ENCODE measurements around the gene TEAD2.
"Not testable (repeated sequence)": the region's sequence is repeated elsewhere in the genome, so short reads cannot be mapped to it uniquely, and the experiment has no call there.

The TEAD2 gene

DNA sequence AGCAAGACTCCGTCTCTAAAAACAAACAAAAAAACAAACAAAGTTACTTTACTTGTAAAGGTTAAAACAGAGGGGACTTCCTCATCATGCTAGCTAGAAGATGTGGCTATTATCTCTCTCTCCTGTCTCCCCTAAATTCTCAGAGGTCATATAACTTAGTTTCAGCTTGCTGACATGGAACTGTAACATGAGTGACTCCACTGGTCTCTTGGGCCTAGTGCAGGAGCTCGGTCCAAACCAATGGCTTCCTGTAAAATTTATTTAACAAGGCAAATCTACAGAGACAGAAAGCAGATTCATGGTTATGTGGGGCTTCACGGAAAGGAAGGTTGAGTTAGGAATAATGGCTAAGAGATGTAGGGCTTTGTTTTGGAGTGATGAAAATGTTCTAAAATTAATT is 16.3 kb upstream of the TEAD2 start:
- peaks cover 4% of the 10 kb centered on the region for H3K27me3 ChIP-seq (ENCODE audit: control insufficient read depth, insufficient read depth, low read length)
- H3K4me1 ChIP-seq (ENCODE audit: control insufficient read depth, insufficient read depth, low read length): no peaks in the 10 kb centered on the region
- H3K4me3 ChIP-seq (ENCODE audit: low read length): no peak overlapping the region
- H3K9ac ChIP-seq (ENCODE audit: low read length): no peak overlapping the region
- H3K36me3 ChIP-seq (ENCODE audit: control insufficient read depth, insufficient read depth, low read length): no peaks in the 10 kb centered on the region
- H3K9me3 ChIP-seq (ENCODE audit: control insufficient read depth, low read length): no peaks in the 10 kb centered on the region

DNA sequence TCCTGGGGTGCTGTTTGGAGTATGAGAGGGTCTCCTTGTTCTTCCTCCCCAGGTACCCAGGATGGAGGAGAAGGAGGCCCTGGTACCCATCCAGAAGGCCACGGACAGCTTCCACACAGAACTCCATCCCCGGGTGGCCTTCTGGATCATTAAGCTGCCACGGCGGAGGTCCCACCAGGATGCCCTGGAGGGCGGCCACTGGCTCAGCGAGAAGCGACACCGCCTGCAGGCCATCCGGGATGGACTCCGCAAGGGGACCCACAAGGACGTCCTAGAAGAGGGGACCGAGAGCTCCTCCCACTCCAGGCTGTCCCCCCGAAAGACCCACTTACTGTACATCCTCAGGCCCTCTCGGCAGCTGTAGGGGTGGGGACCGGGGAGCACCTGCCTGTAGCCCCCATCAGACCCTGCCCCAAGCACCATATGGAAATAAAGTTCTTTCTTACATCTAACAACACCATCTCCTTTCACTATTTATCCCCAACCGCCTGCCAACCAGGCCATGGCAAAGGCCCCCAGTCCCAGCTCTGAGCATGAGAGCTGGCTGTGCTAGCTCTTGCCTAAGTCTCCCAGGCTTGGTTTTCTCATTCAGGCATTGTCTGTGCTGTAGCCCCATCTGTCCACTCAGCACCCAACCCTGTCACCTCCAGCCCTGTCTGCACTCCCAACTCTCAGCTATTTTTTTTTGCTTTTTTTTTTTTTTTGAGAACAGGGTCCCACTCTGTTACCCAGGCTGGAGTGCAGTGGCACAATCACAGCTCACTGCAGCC is 12.6 kb upstream of the TEAD2 start:
- no peak overlapping the region for H3K9ac ChIP-seq (ENCODE audit: low read length)
- H3K36me3 ChIP-seq (ENCODE audit: control insufficient read depth, insufficient read depth, low read length): no peaks in the 10 kb centered on the region
- no peak overlapping the region for H3K4me3 ChIP-seq (ENCODE audit: low read length)
- no peaks in the 10 kb centered on the region for H3K4me1 ChIP-seq (ENCODE audit: control insufficient read depth, insufficient read depth, low read length)
- H3K9me3 ChIP-seq (ENCODE audit: control insufficient read depth, low read length): no peaks in the 10 kb centered on the region
- H3K27me3 ChIP-seq (ENCODE audit: control insufficient read depth, insufficient read depth, low read length): peaks cover 4% of the 10 kb centered on the region

DNA sequence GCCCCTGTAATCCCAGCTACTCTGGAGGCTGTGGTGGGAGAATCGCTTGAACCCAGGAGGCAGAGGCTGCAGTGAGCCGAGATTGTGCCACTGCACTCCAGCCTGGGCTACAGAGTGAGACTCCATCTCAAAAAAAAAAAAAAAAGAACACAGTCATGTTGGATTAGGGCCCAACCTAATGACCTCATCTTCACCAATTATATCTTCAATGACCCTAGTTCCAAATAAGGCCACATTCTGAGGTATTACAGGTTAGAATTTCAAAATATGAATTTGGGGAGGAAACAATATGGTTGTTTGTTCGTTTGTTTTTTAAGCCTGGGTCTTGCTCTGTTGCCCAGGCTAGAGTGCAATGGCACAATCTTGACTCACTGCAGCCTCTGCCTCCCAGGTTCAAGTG is 11.0 kb upstream of the TEAD2 start:
- H3K9me3 ChIP-seq (ENCODE audit: control insufficient read depth, low read length); H3K9ac ChIP-seq (ENCODE audit: low read length); H3K36me3 ChIP-seq (ENCODE audit: control insufficient read depth, insufficient read depth, low read length); H3K27me3 ChIP-seq (ENCODE audit: control insufficient read depth, insufficient read depth, low read length); H3K4me1 ChIP-seq (ENCODE audit: control insufficient read depth, insufficient read depth, low read length); H3K4me3 ChIP-seq (ENCODE audit: low read length): not testable (repeated sequence)

DNA sequence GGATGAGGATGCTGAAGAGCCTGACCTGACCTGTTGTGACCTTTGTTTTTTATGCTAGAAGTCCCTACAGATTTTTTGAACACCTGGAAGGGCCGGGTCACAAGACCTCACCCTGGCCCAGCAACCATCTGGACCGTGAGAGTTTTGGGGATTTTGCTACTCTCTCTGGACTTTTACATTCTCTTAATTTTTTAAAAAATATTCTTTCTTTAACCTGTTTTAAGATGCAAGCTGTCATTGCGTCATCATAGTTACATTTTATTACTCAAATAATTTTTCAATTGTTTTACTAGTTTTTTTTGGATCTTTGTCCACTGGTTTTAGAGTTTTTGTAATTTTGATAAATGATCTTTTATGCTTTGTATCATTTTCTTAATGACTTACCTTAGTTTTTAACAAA is 9.0 kb upstream of the TEAD2 start:
- no peak overlapping the region for H3K9ac ChIP-seq (ENCODE audit: low read length)
- H3K4me1 ChIP-seq (ENCODE audit: control insufficient read depth, insufficient read depth, low read length): no peaks in the 10 kb centered on the region
- no peaks in the 10 kb centered on the region for H3K36me3 ChIP-seq (ENCODE audit: control insufficient read depth, insufficient read depth, low read length)
- no peak overlapping the region for H3K4me3 ChIP-seq (ENCODE audit: low read length)
- peaks cover 4% of the 10 kb centered on the region for H3K27me3 ChIP-seq (ENCODE audit: control insufficient read depth, insufficient read depth, low read length)
- no peaks in the 10 kb centered on the region for H3K9me3 ChIP-seq (ENCODE audit: control insufficient read depth, low read length)

DNA sequence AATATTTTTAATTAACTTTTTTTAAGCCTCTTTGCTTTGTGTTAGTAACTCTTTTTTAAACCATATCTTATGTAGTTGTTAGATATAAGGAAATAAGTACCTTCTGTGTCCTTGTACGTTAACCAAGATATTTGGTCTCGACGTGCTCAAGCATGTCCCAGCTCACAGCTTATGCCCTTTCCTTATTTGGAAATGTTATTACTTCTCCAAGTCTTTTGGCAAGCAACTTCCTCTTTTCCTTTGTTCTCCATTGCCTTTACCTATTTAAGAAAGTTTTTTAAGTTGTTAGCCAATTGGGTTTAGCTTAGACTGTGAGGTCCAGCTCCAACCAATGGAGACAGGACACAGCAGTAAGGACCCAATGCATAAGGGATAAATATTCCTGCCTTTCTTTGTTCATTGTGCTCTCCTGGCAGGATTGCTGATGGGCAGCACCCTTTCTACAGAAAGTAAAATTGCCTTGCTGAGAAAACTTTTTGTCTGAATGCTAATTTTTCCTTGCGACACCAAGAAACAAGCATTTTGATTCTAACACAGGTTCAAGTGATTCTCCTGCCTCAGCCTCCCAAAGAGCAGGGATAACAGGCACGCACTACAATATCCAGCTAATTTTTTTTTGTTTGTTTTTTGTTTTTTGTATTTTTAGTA is 6.6 kb upstream of the TEAD2 start:
- H3K4me3 ChIP-seq (ENCODE audit: low read length): no peak overlapping the region
- H3K27me3 ChIP-seq (ENCODE audit: control insufficient read depth, insufficient read depth, low read length): no peaks in the 10 kb centered on the region
- H3K4me1 ChIP-seq (ENCODE audit: control insufficient read depth, insufficient read depth, low read length): peaks cover 4% of the 10 kb centered on the region
- H3K9ac ChIP-seq (ENCODE audit: low read length): no peak overlapping the region
- no peaks in the 10 kb centered on the region for H3K9me3 ChIP-seq (ENCODE audit: control insufficient read depth, low read length)
- no peaks in the 10 kb centered on the region for H3K36me3 ChIP-seq (ENCODE audit: control insufficient read depth, insufficient read depth, low read length)

DNA sequence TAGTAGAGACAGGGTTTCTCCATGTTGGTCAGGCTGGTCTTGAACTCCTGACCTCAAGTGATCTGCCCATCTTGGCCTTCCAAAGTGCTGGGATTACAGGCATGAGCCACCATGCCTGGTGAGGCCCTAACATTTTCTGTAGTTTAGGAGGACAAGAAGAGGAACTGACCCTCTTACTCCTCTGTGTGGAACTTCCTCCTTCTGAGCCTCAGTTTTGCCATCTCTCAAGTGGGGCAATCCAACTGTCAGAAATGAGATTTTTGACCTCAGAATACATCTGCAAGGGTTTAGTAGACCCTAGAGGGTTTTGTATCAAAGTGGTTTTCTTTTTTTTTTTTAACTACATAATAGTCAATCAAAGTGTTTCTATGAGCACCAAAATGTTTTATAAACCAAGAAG is 3.9 kb upstream of the TEAD2 start:
- no peaks in the 10 kb centered on the region for H3K9me3 ChIP-seq (ENCODE audit: control insufficient read depth, low read length)
- no peaks in the 10 kb centered on the region for H3K36me3 ChIP-seq (ENCODE audit: control insufficient read depth, insufficient read depth, low read length)
- peaks cover 16% of the 10 kb centered on the region for H3K27me3 ChIP-seq (ENCODE audit: control insufficient read depth, insufficient read depth, low read length)
- H3K4me3 ChIP-seq (ENCODE audit: low read length): no peak overlapping the region
- H3K4me1 ChIP-seq (ENCODE audit: control insufficient read depth, insufficient read depth, low read length): peaks cover 28% of the 10 kb centered on the region
- no peak overlapping the region for H3K9ac ChIP-seq (ENCODE audit: low read length)

DNA sequence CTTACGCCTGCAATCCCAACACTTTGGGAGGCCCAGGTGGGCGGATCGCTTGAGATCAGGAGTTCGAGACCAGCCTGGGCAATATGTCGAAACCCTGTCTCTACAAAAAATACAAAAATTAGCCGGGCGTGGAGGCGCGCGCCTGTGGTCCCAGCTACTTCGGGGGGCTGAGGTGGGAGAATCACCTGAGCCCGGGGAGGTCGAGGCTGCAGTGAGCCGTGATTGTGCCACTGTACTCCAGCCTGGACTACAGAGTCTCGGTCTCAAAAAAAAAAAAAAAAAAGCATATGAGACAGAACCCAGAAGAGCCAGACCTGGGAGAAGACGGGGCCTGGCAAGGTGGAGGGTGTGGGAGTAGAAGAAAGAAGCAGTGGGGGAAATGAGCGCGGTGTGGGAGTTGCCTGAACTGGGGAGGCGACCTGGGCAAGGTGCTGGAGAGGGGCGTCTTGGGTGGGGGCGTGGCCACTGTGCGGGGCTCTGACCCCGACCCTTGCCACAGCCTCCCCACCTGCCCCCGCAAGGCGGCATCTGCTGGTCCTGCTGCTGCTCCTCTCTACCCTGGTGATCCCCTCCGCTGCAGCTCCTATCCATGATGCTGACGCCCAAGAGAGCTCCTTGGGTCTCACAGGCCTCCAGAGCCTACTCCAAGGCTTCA is 2.0 kb upstream of the TEAD2 start:
- Histone ChIP-seq H3K4me1 (ENCODE audit: control insufficient read depth, insufficient read depth, low read length) (peaks cover 28% of the 10 kb centered on the region), H3K27me3 (ENCODE audit: control insufficient read depth, insufficient read depth, low read length) (peaks cover 16% of the 10 kb centered on the region), H3K9me3 (ENCODE audit: control insufficient read depth, low read length) (no peaks in the 10 kb centered on the region), H3K4me3 (ENCODE audit: low read length) (no peak overlapping the region), H3K36me3 (ENCODE audit: control insufficient read depth, insufficient read depth, low read length) (no peaks in the 10 kb centered on the region), H3K9ac (ENCODE audit: low read length) (peak overlapping the region; percentile 53)

DNA sequence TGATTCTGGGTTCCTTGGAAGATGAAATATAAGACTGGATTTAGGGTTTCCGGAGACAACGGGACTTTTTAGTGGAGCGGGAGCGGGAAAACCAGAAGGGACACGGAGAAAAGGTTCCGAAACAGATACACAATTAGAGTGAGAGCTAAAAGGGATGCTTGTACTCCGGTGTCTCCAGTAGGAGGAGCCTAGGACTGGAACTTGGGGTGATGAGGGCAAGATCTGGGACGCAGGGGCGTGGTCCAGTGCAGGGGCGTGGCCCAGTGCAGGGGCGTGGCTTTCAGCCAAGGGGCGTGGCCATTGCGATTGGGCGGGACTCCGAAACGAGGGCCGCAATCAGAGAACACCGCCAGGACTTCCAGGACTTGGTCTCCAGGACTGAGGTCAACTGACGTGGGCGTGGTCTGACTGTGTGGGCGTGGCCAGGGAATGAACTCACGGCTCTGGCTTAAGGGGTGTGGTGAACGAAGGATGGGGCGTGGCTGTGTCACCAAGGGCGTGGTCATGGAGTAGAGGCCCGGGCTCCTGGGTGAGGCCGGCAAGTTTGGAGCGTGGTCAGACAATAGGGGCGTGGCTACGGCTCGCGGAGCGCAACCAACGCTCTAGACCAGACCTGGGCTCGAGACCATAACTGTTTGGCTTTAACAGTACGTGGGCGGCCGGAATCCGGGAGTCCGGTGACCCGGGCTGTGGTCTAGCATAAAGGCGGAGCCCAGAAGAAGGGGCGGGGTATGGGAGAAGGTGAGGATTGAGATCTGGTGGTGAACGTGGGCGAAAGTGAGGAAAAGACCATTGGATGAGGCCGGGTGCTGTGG is 1.3 kb upstream of the TEAD2 start, which contains the start of gene DKKL1:
Gene DKKL1, plus strand, starts transcription at position 610 of the 815 bp plus-strand sequence. Its CDS starts 122 bp downstream, at position 732.
- no peak within 1 kb of the TSS for H3K4me3 ChIP-seq (ENCODE audit: low read length)
- peaks cover 28% of the 10 kb centered on the region for H3K4me1 ChIP-seq (ENCODE audit: control insufficient read depth, insufficient read depth, low read length)
- H3K36me3 ChIP-seq (ENCODE audit: control insufficient read depth, insufficient read depth, low read length): no peaks in the 10 kb centered on the region
- H3K9me3 ChIP-seq (ENCODE audit: control insufficient read depth, low read length): no peaks in the 10 kb centered on the region
- H3K9ac ChIP-seq (ENCODE audit: low read length): peak within 1 kb of the TSS; percentile 53
- H3K27me3 ChIP-seq (ENCODE audit: control insufficient read depth, insufficient read depth, low read length): peaks cover 16% of the 10 kb centered on the region

DNA sequence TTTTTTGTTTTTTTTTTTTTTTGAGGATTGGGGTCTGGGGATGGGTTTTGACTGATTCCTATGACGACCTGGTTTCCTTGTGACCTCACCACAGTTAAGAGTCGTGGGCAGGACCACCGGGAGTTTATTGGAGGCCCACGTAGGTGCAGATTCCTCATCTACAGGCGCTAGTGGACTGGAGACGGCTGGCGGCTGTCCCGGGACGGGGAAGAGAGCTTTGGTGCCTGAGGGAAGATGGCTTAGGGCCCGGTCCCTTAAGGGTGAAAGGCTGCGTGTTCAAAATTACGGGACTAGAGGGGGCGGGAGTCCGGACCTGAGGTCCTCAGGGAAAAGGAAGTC is 682 bp upstream of the TEAD2 start:
- H3K9ac ChIP-seq (ENCODE audit: low read length): no peak overlapping the region
- no peaks in the 10 kb centered on the region for H3K9me3 ChIP-seq (ENCODE audit: control insufficient read depth, low read length)
- H3K27me3 ChIP-seq (ENCODE audit: control insufficient read depth, insufficient read depth, low read length): peaks cover 16% of the 10 kb centered on the region
- H3K4me1 ChIP-seq (ENCODE audit: control insufficient read depth, insufficient read depth, low read length): peaks cover 28% of the 10 kb centered on the region
- no peak overlapping the region for H3K4me3 ChIP-seq (ENCODE audit: low read length)
- no peaks in the 10 kb centered on the region for H3K36me3 ChIP-seq (ENCODE audit: control insufficient read depth, insufficient read depth, low read length)

DNA sequence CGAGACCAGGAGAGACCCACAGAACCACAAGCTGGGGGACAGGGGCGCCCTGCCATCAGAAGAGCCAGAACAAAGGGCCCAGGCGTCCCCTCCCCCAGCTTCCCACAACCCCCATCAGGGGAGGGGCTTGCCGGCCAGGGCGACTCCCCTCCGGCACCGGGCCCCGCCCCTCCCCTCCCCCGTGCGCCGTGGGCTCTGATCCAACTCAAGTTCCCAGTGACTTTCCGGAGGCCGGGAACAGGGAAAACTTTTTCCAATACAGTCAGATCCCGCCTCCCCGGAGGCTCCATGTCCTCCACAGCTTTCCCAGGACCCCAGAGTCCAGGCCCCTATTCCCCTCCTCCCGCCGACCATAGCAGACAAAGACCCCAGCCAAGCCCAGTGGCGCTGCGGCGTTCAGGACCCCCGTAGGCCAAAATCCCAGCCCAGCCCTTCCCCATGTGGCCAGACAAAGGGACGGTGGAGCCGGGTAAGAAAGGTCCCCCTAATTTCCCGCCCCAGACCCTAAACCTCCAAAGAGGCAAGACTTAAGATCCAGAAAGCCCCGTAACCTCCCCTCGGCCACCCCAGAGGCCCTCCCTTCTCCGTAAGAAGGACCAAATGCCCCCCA is 673 bp downstream of the TEAD2 start:
- peak overlapping the region; percentile 76 for H3K9ac ChIP-seq (ENCODE audit: low read length)

DNA sequence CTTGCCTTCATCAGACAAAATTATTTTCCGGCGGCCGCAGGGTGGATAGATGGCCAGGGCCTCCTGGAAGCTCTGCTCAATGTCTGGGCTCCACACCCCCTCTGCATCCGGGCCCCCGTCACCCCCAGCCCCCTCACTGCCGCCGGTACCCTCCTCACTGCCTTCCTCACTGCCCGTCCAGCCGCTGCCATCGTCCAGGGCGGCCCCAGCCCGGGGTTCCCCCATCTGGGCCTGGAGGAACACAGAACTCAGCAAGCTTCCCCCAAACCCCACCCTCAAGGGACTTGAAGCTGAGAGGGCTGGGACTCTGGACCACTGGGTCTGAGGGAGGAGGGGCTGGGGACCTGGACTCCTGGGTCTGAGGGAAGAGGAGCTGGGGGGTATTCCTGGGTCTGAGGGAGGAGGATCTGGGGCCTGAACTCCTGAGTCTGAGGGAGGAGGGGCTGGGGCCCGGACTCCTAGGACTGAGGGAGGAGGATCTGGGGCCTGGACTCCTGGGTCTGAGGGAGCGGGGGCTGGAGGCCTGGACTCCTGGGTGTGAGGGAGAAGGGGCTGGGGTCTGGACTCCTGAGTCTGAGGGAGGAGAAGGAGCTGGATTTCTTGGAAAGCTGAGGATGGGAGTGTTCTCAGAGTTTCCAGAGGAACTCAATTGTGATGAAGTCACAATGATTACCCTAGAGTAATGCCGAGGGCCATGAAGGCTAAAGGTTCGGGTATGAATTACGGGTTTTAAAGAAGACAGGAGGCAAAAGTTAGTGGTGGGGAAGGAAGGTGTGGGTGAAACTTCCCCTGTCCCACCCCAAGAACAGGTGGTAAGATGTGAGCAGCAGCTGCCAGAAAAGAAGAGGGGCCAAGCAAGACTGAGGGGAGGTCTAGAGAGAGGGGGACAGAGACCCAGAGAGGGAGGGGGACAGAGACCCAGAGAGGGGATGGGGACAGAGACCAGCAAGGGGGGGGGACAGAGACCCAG is 2.1 kb downstream of the TEAD2 start:
- Histone ChIP-seq H3K9ac (ENCODE audit: low read length) (no peak overlapping the region), H3K9me3 (ENCODE audit: control insufficient read depth, low read length) (no peaks in the 10 kb centered on the region), H3K36me3 (ENCODE audit: control insufficient read depth, insufficient read depth, low read length) (no peaks in the 10 kb centered on the region), H3K4me3 (ENCODE audit: low read length) (no peak overlapping the region), H3K4me1 (ENCODE audit: control insufficient read depth, insufficient read depth, low read length) (peaks cover 31% of the 10 kb centered on the region), H3K27me3 (ENCODE audit: control insufficient read depth, insufficient read depth, low read length) (peaks cover 16% of the 10 kb centered on the region)

More for the DNA sequence above, 673 bp downstream of the TEAD2 start:
- no peaks in the 10 kb centered on the region for H3K9me3 ChIP-seq (ENCODE audit: control insufficient read depth, low read length)
- H3K4me1 ChIP-seq (ENCODE audit: control insufficient read depth, insufficient read depth, low read length): peaks cover 28% of the 10 kb centered on the region
- H3K36me3 ChIP-seq (ENCODE audit: control insufficient read depth, insufficient read depth, low read length): no peaks in the 10 kb centered on the region
- peaks cover 16% of the 10 kb centered on the region for H3K27me3 ChIP-seq (ENCODE audit: control insufficient read depth, insufficient read depth, low read length)
- H3K4me3 ChIP-seq (ENCODE audit: low read length): peak overlapping the region; percentile 19
